ENCODE results near the gene SRSF6.

The SRSF6 gene

GRCh38 chr20:43464219-43464790 lies 6.6 kb downstream of the SRSF6 start:
- peaks cover 91 to 100% (median 100%) of the 10 kb centered on the region in 11 experiments for H3K36me3 ChIP-seq
- H3K27ac ChIP-seq, result no peak overlapping the region; a peak in 1 of 22 replicates
- H3K9ac ChIP-seq, result no peak overlapping the region
- peaks cover 12 to 42% (median 18%) of the 10 kb centered on the region in 10 experiments for H3K4me1 ChIP-seq
- no peaks in the 10 kb centered on the region for H3K27me3 ChIP-seq
- H3K4me2 ChIP-seq, result no peak overlapping the region
- no peak overlapping the region for H3K4me3 ChIP-seq
- H3K9me3 ChIP-seq (replicated peaks in 1 of 11), result no peaks in the 10 kb centered on the region
- H4K20me1 ChIP-seq, result peaks cover 92 to 100% (median 100%) of the 10 kb centered on the region in 11 experiments
- no peak for TF ChIP-seq Cebpa-rat (IDR thresholded peaks at IDR 0.05)

DNA sequence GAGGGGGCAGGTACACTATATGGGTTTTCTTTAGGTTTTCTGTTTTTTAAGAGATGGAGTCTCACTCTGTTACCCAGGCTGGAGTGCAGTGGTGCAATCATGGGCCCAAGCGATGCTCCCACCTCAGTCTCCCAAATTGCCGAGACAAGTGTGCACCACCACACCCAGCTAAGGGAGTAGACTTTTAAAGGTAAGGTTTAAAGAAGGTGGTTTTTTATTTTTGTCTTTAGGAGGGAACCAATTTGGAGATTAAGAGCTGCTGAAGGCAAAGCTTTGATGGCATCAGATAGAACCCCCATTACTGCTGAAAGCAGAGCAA lies 7.9 kb downstream of the SRSF6 start:
- Histone ChIP-seq H3K27ac (no peak overlapping the region), H3K4me1 (peaks cover 4 to 42% (median 15%) of the 10 kb centered on the region in 10 experiments; a peak in 13 of 20 replicates), H3K36me3 (peaks cover 83 to 96% (median 90%) of the 10 kb centered on the region in 11 experiments), H4K20me1 (peaks cover 79 to 100% (median 98%) of the 10 kb centered on the region in 11 experiments), H3K9me3 (replicated peaks in 1 of 11) (no peaks in the 10 kb centered on the region), H3K27me3 (no peaks in the 10 kb centered on the region), H3K9ac (no peak overlapping the region), H3K4me3 (no peak overlapping the region), H3K4me2 (no peak overlapping the region)
- no peak for TF ChIP-seq Cebpa-rat (IDR thresholded peaks at IDR 0.05)

- no peaks in the 10 kb centered on the region for H3K9me3 ChIP-seq (replicated peaks in 1 of 11)
- no peak overlapping the region for H3K4me2 ChIP-seq
- peaks cover 0 to 33% (median 13%) of the 10 kb centered on the region in 10 experiments; a peak in 11 of 20 replicates for H3K4me1 ChIP-seq
- H3K36me3 ChIP-seq, result peaks cover 63 to 90% (median 70%) of the 10 kb centered on the region in 11 experiments
- peaks cover 59 to 100% (median 92%) of the 10 kb centered on the region in 11 experiments for H4K20me1 ChIP-seq
- no peaks in the 10 kb centered on the region for H3K27me3 ChIP-seq
- TF ChIP-seq Cebpa-rat (IDR thresholded peaks at IDR 0.05), result no peak
- H3K4me3 ChIP-seq, result no peak overlapping the region
- no peak overlapping the region for H3K9ac ChIP-seq
- no peak overlapping the region for H3K27ac ChIP-seq
Measured at GRCh38 chr20:43467589-43467988, 9.9 kb downstream of the SRSF6 start.

DNA sequence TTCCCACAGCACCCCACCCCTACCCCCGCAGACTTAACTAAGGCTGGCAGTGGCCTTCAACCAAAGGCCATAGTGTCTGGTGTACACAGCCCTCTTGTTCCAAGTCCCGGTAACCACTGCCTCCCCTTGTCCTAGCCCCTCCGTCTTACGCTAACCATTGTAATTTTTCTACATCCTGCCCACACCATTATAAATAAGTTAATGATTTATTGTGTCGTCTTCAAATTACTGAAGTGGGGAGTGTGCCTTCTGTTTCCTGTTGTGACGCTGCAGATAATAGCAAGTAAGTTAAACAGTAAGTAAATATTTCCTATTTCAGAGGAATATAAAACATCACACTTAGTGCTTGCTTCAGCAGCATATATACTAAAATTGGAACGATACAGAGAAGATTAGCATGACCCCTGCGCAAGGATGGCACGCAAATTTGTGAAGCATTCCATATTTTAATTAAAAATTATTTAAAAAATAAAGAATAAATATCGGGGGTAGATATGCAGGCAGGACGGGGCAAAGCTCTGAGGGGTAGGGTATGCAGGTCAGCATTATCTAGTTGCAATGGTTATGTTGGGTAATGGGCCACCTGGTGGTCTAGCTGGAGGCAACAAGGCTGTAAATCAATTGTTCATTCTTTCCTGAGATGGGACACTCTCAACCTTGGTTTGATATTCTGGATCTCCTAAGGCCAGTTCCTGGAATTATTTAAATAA lies 15.1 kb downstream of the SRSF6 start:
- no peak overlapping the region for H3K4me3 ChIP-seq
- peaks cover 14 to 40% (median 19%) of the 10 kb centered on the region in 11 experiments for H3K36me3 ChIP-seq
- no peak for TF ChIP-seq Cebpa-rat (IDR thresholded peaks at IDR 0.05)
- peaks cover 0 to 36% (median 22%) of the 10 kb centered on the region in 10 experiments; a peak in 12 of 20 replicates for H3K4me1 ChIP-seq
- no peak overlapping the region for H3K27ac ChIP-seq
- H3K9ac ChIP-seq, result no peak overlapping the region
- peaks cover 13 to 53% (median 43%) of the 10 kb centered on the region in 11 experiments; a peak in 20 of 22 replicates for H4K20me1 ChIP-seq
- no peaks in the 10 kb centered on the region for H3K27me3 ChIP-seq
- no peak overlapping the region for H3K4me2 ChIP-seq
- no peaks in the 10 kb centered on the region for H3K9me3 ChIP-seq (replicated peaks in 1 of 11)

DNA sequence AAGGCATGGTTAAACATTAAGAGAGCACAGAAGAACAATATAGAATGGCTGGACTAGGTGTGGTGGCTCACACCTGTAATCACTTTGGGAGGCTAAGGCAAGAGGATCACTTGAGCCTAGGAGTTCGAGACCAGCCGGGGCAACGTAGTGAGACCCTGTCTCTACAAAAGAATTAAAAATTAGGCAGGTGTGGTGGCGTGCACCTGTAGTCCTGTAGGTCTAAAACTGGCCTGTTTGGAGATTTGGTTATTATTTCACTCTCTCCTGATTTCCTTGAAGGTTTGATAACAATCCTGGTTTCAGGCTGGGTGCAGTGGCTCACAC lies 15.6 kb downstream of the SRSF6 start:
- Histone ChIP-seq H3K4me2 (no peak overlapping the region), H3K36me3 (peaks cover 9 to 35% (median 14%) of the 10 kb centered on the region in 11 experiments), H3K4me3 (no peak overlapping the region), H3K9ac (no peak overlapping the region), H3K27me3 (no peaks in the 10 kb centered on the region), H3K9me3 (replicated peaks in 1 of 11) (no peaks in the 10 kb centered on the region), H3K4me1 (peaks cover 0 to 36% (median 22%) of the 10 kb centered on the region in 10 experiments; a peak in 12 of 20 replicates), H4K20me1 (peaks cover 8 to 48% (median 38%) of the 10 kb centered on the region in 11 experiments; a peak in 20 of 22 replicates), H3K27ac (no peak overlapping the region)
- no peak for TF ChIP-seq Cebpa-rat (IDR thresholded peaks at IDR 0.05)

- Histone ChIP-seq H3K9me3 (replicated peaks in 1 of 11) (peaks cover 7 to 12% (median 11%) of the 10 kb centered on the region in 11 experiments; a peak in 15 of 22 replicates), H3K4me3 (no peak overlapping the region), H3K4me1 (peaks cover 0 to 12% (median 5%) of the 10 kb centered on the region in 10 experiments; a peak in 6 of 20 replicates), H3K36me3 (peaks cover 0 to 6% (median 0%) of the 10 kb centered on the region in 11 experiments; a peak in 2 of 22 replicates), H4K20me1 (peaks cover 0 to 11% (median 0%) of the 10 kb centered on the region in 11 experiments; a peak in 6 of 22 replicates), H3K9ac (no peak overlapping the region), H3K27me3 (no peaks in the 10 kb centered on the region), H3K27ac (no peak overlapping the region), H3K4me2 (no peak overlapping the region)
- no peak for TF ChIP-seq Cebpa-rat (IDR thresholded peaks at IDR 0.05)
Measured at GRCh38 chr20:43477193-43477592, 19.5 kb downstream of the SRSF6 start.

GRCh38 chr20:43477619-43478018 lies 19.9 kb downstream of the SRSF6 start:
- no peak overlapping the region for H3K4me3 ChIP-seq
- H3K9me3 ChIP-seq (replicated peaks in 1 of 11), result peaks cover 7 to 12% (median 11%) of the 10 kb centered on the region in 11 experiments; a peak in 15 of 22 replicates
- no peak for TF ChIP-seq Cebpa-rat (IDR thresholded peaks at IDR 0.05)
- H4K20me1 ChIP-seq, result peaks cover 0 to 7% (median 0%) of the 10 kb centered on the region in 11 experiments; a peak in 2 of 22 replicates
- no peaks in the 10 kb centered on the region for H3K27me3 ChIP-seq
- H3K4me2 ChIP-seq, result no peak overlapping the region
- no peak overlapping the region for H3K27ac ChIP-seq
- H3K36me3 ChIP-seq, result peaks cover 0 to 3% (median 0%) of the 10 kb centered on the region in 11 experiments; a peak in 1 of 22 replicates
- peaks cover 0 to 12% (median 5%) of the 10 kb centered on the region in 10 experiments; a peak in 6 of 20 replicates for H3K4me1 ChIP-seq
- no peak overlapping the region for H3K9ac ChIP-seq

GRCh38 chr20:43490038-43490437 lies 32.3 kb downstream of the SRSF6 start:
- no peak overlapping the region for H3K9ac ChIP-seq
- peaks cover 0 to 7% (median 0%) of the 10 kb centered on the region in 11 experiments; a peak in 2 of 22 replicates for H3K36me3 ChIP-seq
- peaks cover 24 to 37% (median 34%) of the 10 kb centered on the region in 11 experiments for H3K9me3 ChIP-seq (replicated peaks in 1 of 11)
- H4K20me1 ChIP-seq, result no peaks in the 10 kb centered on the region
- no peaks in the 10 kb centered on the region for H3K4me1 ChIP-seq
- H3K4me3 ChIP-seq, result no peak overlapping the region
- no peak overlapping the region for H3K4me2 ChIP-seq
- no peak for TF ChIP-seq Cebpa-rat (IDR thresholded peaks at IDR 0.05)
- H3K27me3 ChIP-seq, result no peaks in the 10 kb centered on the region
- no peak overlapping the region for H3K27ac ChIP-seq

GRCh38 chr20:43492101-43492500 lies 34.4 kb downstream of the SRSF6 start:
- Histone ChIP-seq H3K9me3 (replicated peaks in 1 of 11) (peaks cover 4 to 20% (median 14%) of the 10 kb centered on the region in 11 experiments), H3K4me2 (no peak overlapping the region), H3K4me3 (no peak overlapping the region), H3K36me3 (peaks cover 0 to 4% (median 0%) of the 10 kb centered on the region in 11 experiments; a peak in 2 of 22 replicates), H3K4me1 (no peaks in the 10 kb centered on the region), H4K20me1 (no peaks in the 10 kb centered on the region), H3K27me3 (no peaks in the 10 kb centered on the region), H3K9ac (no peak overlapping the region), H3K27ac (no peak overlapping the region)
- no peak for TF ChIP-seq Cebpa-rat (IDR thresholded peaks at IDR 0.05)

Measured in BLaER1 treated with 17β-estradiol and CSF1 and Interleukin-3, amounts not matched to agents 10 nM and 100 nM (cell line).